Left lung (tissue), 10 donors: ENCODE results near the gene IGLL1. TPM values are rescaled to one million over a fixed set of nuclear protein-coding genes. Genes with fewer than 3 reads are reported as not detected.

Experiments used
- ATAC-seq: fragments of 200-7000 bp; cut with Tn5 transposase; one replicate; pipeline ENCODE4 v1.9.1; 2020; ENCODE audit warnings: moderate library complexity
- DNase-seq, 4 donors: peaks; one replicate each; pipeline ENCODE4 v3.0.0-alpha.2; 2013 to 2020
- H3K27ac ChIP-seq, 2 donors: fragments of 200-600 bp; sonication (generic) in 1 of 2; one replicate each; pipeline versions ENCODE4 v1.5.0 to v1.8.0; 2020 to 2021
- H3K27me3 ChIP-seq, 2 donors: fragments of 200-600 bp; sonication (generic) in 1 of 2; one replicate each; pipeline versions ENCODE4 v1.5.0 to v1.8.0; 2020 to 2021
- H3K36me3 ChIP-seq, 2 donors: fragments of 200-600 bp; sonication (generic) in 1 of 2; one replicate each; pipeline versions ENCODE4 v1.5.0 to v1.8.0; 2020 to 2021
- H3K4me1 ChIP-seq, 2 donors: fragments of 200-600 bp; one replicate each; pipeline ENCODE4 v1.8.0; 2021
- H3K4me3 ChIP-seq, 2 donors: fragments of 200-600 bp; sonication (generic) in 1 of 2; one replicate each; pipeline versions ENCODE4 v1.5.0 to v1.8.0; 2020 to 2021; ENCODE audit warnings: mild to moderate bottlenecking in 1 of 2
- H3K9me3 ChIP-seq, 2 donors: fragments of 200-600 bp; sonication (generic) in 1 of 2; one replicate each; pipeline versions ENCODE4 v1.5.0 to v1.8.0; 2020 to 2021
- intact Hi-C, 2 donors: fragments of 100-400 bp; cut with DNase I; formaldehyde crosslinking; loops; one replicate each; pipeline versions ENCODE4 v1.11.2 to v1.14.2; 2022
- polyA plus RNA-seq, 6 donors: library from polyadenylated mRNA; unstranded; fragments of 120-200 nt; gene quantifications; one replicate each; pipeline ENCODE4 v1.2.1, GENCODE V29; 2013; ENCODE audit not compliant: insufficient read length in 6 of 6
- total RNA-seq, 2 donors: library from RNA; stranded (reverse); fragmentation: NEBNext Ultra II Directional; extraction: Animal tissue kit (Norgen Biotek cat#: 25700); gene quantifications; one replicate each; pipeline ENCODE4 v1.2.1, GENCODE V29; 2021
- TF ChIP-seq, protein P1 (sequence below), 2 donors: fragments of 200-600 bp; sonication (generic) in 1 of 2; IDR thresholded peaks; one replicate each; pipeline versions ENCODE4 v1.5.0 to v1.8.0; 2021; ENCODE audit warnings: antibody characterized with exemption in 2 of 2
- donor health status: DM: no; HTN: yes; CAD: no.
- donor health status: DM: no; HTN: no; CAD: no.

Gene IGLL1
- total and polyA plus RNA-seq, 8 donors = 0.39 to 1.6 (median 0.55) TPM; not detected in 2

- intact Hi-C loops = no loop called here
- H3K4me1 ChIP-seq = peaks cover 10 to 13% of the 10 kb centered on the region in 2 donors
- ATAC-seq = no peak
- DNase-seq = no peak
- TF ChIP-seq, protein P1, sequence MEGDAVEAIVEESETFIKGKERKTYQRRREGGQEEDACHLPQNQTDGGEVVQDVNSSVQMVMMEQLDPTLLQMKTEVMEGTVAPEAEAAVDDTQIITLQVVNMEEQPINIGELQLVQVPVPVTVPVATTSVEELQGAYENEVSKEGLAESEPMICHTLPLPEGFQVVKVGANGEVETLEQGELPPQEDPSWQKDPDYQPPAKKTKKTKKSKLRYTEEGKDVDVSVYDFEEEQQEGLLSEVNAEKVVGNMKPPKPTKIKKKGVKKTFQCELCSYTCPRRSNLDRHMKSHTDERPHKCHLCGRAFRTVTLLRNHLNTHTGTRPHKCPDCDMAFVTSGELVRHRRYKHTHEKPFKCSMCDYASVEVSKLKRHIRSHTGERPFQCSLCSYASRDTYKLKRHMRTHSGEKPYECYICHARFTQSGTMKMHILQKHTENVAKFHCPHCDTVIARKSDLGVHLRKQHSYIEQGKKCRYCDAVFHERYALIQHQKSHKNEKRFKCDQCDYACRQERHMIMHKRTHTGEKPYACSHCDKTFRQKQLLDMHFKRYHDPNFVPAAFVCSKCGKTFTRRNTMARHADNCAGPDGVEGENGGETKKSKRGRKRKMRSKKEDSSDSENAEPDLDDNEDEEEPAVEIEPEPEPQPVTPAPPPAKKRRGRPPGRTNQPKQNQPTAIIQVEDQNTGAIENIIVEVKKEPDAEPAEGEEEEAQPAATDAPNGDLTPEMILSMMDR (IDR thresholded peaks at IDR 0.05) = no peak
- H3K36me3 ChIP-seq = no peaks in the 10 kb centered on the region
- no peak overlapping the region for H3K27ac ChIP-seq
- H3K27me3 ChIP-seq = peaks cover 17 to 34% of the 10 kb centered on the region in 2 donors
- H3K9me3 ChIP-seq = no peaks in the 10 kb centered on the region
- H3K4me3 ChIP-seq = no peak overlapping the region
Observed at GRCh38 chr22:23569716-23570115, 10.4 kb downstream of the IGLL1 start.

GRCh38 chr22:23569291-23569690 lies 10.8 kb downstream of the IGLL1 start:
- no peaks in the 10 kb centered on the region for H3K36me3 ChIP-seq
- intact Hi-C loops = no loop called here
- TF ChIP-seq, protein P1 (IDR thresholded peaks at IDR 0.05) = no peak
- no peaks in the 10 kb centered on the region for H3K9me3 ChIP-seq
- H3K27me3 ChIP-seq = peaks cover 17 to 38% of the 10 kb centered on the region in 2 donors
- DNase-seq = no peak
- peaks cover 10 to 13% of the 10 kb centered on the region in 2 donors for H3K4me1 ChIP-seq
- no peak overlapping the region for H3K4me3 ChIP-seq
- no peak for ATAC-seq
- H3K27ac ChIP-seq = no peak overlapping the region

- H3K27me3 ChIP-seq = peaks cover 17 to 55% of the 10 kb centered on the region in 2 donors
- ATAC-seq = no peak
- no peak for DNase-seq
Observed at GRCh38 chr22:23566705-23567475, 13.2 kb downstream of the IGLL1 start.

DNA sequence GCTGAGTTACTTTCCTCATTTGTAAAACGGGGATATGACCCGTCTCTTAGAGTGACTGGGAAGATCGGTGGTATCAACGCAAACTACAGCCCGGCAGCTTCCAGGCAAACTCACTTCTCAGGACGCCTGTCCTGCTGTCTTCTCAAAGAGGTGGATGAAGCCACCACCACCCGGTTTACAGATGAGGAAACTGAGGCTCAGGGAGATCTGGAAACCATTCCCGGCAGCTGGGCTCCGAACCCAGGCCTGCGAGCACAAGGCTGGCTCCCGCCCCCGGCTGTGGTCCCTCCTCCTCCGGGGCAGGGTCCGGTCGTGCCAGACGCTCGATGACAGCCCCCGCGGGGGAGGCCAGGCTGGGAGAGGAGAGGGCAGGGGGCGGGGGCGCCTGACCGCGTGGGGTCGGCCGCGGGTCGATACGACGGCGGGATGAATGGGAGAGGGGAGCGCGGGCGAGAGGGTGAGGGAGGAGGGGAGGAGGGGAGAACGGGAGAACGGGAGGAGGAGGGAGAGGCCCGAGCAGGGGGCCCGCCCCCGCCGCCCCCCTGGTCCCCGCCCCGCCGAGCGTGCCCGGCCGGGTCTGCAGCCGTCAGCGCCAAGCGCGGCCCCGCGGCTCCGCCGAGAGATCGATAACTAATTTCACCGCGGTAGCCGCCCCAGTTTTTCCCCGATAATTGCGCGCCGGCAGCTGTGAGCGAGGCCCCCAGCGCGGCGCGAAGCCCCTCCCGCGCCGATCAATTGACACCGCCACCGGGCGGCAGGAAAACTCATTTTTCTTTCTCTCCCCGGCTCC lies 14.0 kb downstream of the IGLL1 start:
- H3K9me3 ChIP-seq = no peaks in the 10 kb centered on the region
- no peaks in the 10 kb centered on the region for H3K36me3 ChIP-seq
- intact Hi-C loops = no loop called here
- TF ChIP-seq, protein P1 (IDR thresholded peaks at IDR 0.05) = no peak
- peak in 2 of 4 donors; percentile 29 to 30 for DNase-seq
- H3K4me1 ChIP-seq = peaks cover 10 to 13% of the 10 kb centered on the region in 2 donors
- H3K4me3 ChIP-seq = peak overlapping the region; percentile 6 to 26
- no peak overlapping the region for H3K27ac ChIP-seq
- peaks cover 17 to 62% of the 10 kb centered on the region in 2 donors for H3K27me3 ChIP-seq
- peak; percentile 33 for ATAC-seq

More at GRCh38 chr22:23566705-23567475, 13.2 kb downstream of the IGLL1 start:
- peaks cover 10 to 13% of the 10 kb centered on the region in 2 donors for H3K4me1 ChIP-seq
- no peaks in the 10 kb centered on the region for H3K36me3 ChIP-seq
- H3K27ac ChIP-seq = no peak overlapping the region
- H3K9me3 ChIP-seq = no peaks in the 10 kb centered on the region
- peak overlapping the region in 1 of 2 donors; percentile 6 for H3K4me3 ChIP-seq
- TF ChIP-seq, protein P1 (IDR thresholded peaks at IDR 0.05) = no peak
- intact Hi-C loops = no loop called here
